GM12878 (cell line): ENCODE results near the gene ARHGEF37. TPM values are rescaled to one million over a fixed set of nuclear protein-coding genes. Genes with fewer than 3 reads are reported as not detected.

Source experiments
- ATAC-seq: fragments of 200-7000 bp; cut with Tn5 transposase; 3 replicates; pipeline ENCODE4 v1.9.1; 2020; ENCODE audit warnings: mild to moderate bottlenecking, moderate library complexity
- BruUV-seq: library from RNA; stranded (reverse); fragments of 400-500 nt; replicated peaks from 2 replicates; lab custom pipeline; 2021; lab: Mats Ljungman, UMichigan
- CTCF ChIA-PET: fragments of 300-600 bp; sonication (Branson Sonifier 250); formaldehyde crosslinking; extraction: SDS; loops from one replicate; lab custom pipeline; 2021; ENCODE audit warnings: inconsistent platforms; lab: Yijun Ruan, JAX
- POLR2A ChIA-PET: fragments of 350-600 bp; formaldehyde crosslinking; extraction: SDS; loops from one replicate; lab custom pipeline; 2021; ENCODE audit warnings: inconsistent platforms; lab: Charles Lee
- RAD21 ChIA-PET: fragments of 300-600 bp; sonication (Branson Sonifier 250); formaldehyde crosslinking; loops from one replicate; lab custom pipeline; 2023; ENCODE audit warnings: antibody characterized with exemption; ENCODE audit not compliant: unreplicated experiment; lab: Charles Lee
- SMC1A ChIA-PET: fragments of 300-600 bp; sonication (Branson Sonifier 250); formaldehyde crosslinking; loops from one replicate; lab custom pipeline; 2023; ENCODE audit not compliant: unreplicated experiment, uncharacterized antibody; lab: Charles Lee
- DNase-seq: peaks from one replicate; pipeline ENCODE4 v3.0.0-alpha.2; 2011; ENCODE audit warnings: low read depth, low spot score
- FAIRE-seq: peaks from 3 replicates; lab custom pipeline; 2011; peaks lifted over from hg19 to GRCh38; lab: Jason Lieb, UNC
- H2AFZ ChIP-seq: 2 replicates; pipeline ENCODE4 v1.6.0; 2011; ENCODE audit warnings: low read depth, low read length, control low read depth; ENCODE audit not compliant: control insufficient read depth
- H3K27ac ChIP-seq: 2 replicates; pipeline ENCODE4 v1.5.1; 2011; ENCODE audit warnings: control low read depth; ENCODE audit not compliant: control insufficient read depth, insufficient read depth
- H3K27me3 ChIP-seq, 2 experiments: replicated peaks in 1 of 2; 2 replicates each; pipeline versions ENCODE4 v1.6.0 to v1.6.1; 2011; ENCODE audit warnings: low read length in 1 of 2; ENCODE audit not compliant: control insufficient read depth in 2 of 2, insufficient read depth in 2 of 2
- H3K36me3 ChIP-seq, 2 experiments: 2 replicates each; pipeline ENCODE4 v1.5.1; 2011; ENCODE audit warnings: low read length in 1 of 2; ENCODE audit not compliant: control insufficient read depth in 2 of 2, insufficient read depth in 2 of 2
- H3K4me1 ChIP-seq: 2 replicates; pipeline ENCODE4 v1.6.1; 2011; ENCODE audit warnings: mild to moderate bottlenecking, low read length, moderate library complexity, mixed read lengths; ENCODE audit not compliant: control insufficient read depth, insufficient read depth
- H3K4me2 ChIP-seq: 2 replicates; pipeline ENCODE4 v1.6.0; 2011; ENCODE audit warnings: control low read depth; ENCODE audit not compliant: control insufficient read depth, insufficient read depth
- H3K4me3 ChIP-seq: fragments of 200-600 bp; sonication (generic); 2 replicates; pipeline ENCODE4 v1.5.1; 2016
- H3K79me2 ChIP-seq: 2 replicates; pipeline ENCODE4 v1.6.0; 2011; ENCODE audit warnings: low read length; ENCODE audit not compliant: control insufficient read depth, insufficient read depth
- H3K9ac ChIP-seq: 2 replicates; pipeline ENCODE4 v1.8.0; 2011; ENCODE audit warnings: low read length, control low read depth, mixed read lengths; ENCODE audit not compliant: control insufficient read depth, insufficient read depth
- H3K9me3 ChIP-seq: replicated peaks from 3 replicates; pipeline ENCODE4 v1.5.1; 2011; ENCODE audit warnings: mild to moderate bottlenecking, low read length; ENCODE audit not compliant: control insufficient read depth, insufficient read depth
- H4K20me1 ChIP-seq: 2 replicates; pipeline ENCODE4 v1.6.0; 2011; ENCODE audit not compliant: control insufficient read depth, insufficient read depth
- IRF5 ChIP-seq: fragments of 450-650 bp; IDR thresholded peaks from 2 replicates; pipeline ENCODE4 v1.6.1; 2017; ENCODE audit warnings: borderline replicate concordance
- MEF2A ChIP-seq: IDR thresholded peaks from 2 replicates; pipeline ENCODE4 v1.6.1; 2011; ENCODE audit warnings: low read depth, mild to moderate bottlenecking, low read length, moderate library complexity; ENCODE audit not compliant: insufficient read depth
- MTA2 ChIP-seq: fragments of 450-650 bp; IDR thresholded peaks from 2 replicates; pipeline ENCODE4 v1.6.1; 2016; ENCODE audit warnings: low read depth, mild to moderate bottlenecking, moderate library complexity
- NR2C1 ChIP-seq: fragments of 450-650 bp; IDR thresholded peaks from 2 replicates; pipeline ENCODE4 v1.6.1; 2017; ENCODE audit warnings: antibody characterized with exemption, mild to moderate bottlenecking, moderate library complexity
- RBBP5 ChIP-seq: fragments of 200-600 bp; sonication (generic); conservative IDR thresholded peaks from 2 replicates; pipeline ENCODE4 v1.6.1; 2016
- TAF1 ChIP-seq: IDR thresholded peaks from 2 replicates; pipeline ENCODE4 v1.6.1; 2011; ENCODE audit warnings: mild to moderate bottlenecking, low read depth, low read length, borderline replicate concordance
- WGBS: methylation state at CpG from one replicate; pipeline ENCODE4 v1.1.6; 2016; ENCODE audit warnings: low lambda C conversion rate; ENCODE audit not compliant: insufficient replicate concordance, insufficient coverage; ENCODE audit errors: missing lambda C conversion rate; 5-methylcytosine and 5-hydroxymethylcytosine counted together
- in situ Hi-C: fragments of 300-500 bp; cut with MboI; formaldehyde crosslinking; loops from 9 replicates; pipeline ENCODE4 v1.14.3; 2018; ENCODE audit warnings: mixed read lengths
- intact Hi-C: fragments of 100-400 bp; cut with micrococcal nuclease; formaldehyde crosslinking; loops from one replicate; pipeline ENCODE4 v1.14.2; 2022; ENCODE audit not compliant: unreplicated experiment
- polyA plus RNA-seq, 11 experiments: library from polyadenylated mRNA; depleted of rRNA in 4 of 11; unstranded in 6 of 11; stranded (reverse) in 5 of 11; fragments of >200 nt; fragmentation: Nextera tagmentation in 4 of 11; fragmentation: Illumina TruSeq in 1 of 11; extraction: Ambion mirVana in 4 of 11; extraction: Trizol in 1 of 11; gene quantifications; 1 replicate in 1 of 11; 2 replicates in 10 of 11; pipeline versions ENCODE4 v1.2.1 to v1.2.3, GENCODE V29; 2011 to 2016; ENCODE audit warnings: inconsistent platforms in 2 of 11, missing spikeins in 2 of 11, low read depth in 1 of 11
- total RNA-seq, 4 experiments: library from RNA; depleted of rRNA in 3 of 4; stranded (reverse); fragments of >200 nt in 3 of 4; fragmentation: Illumina TruSeq in 1 of 4; extraction: Trizol in 1 of 4; gene quantifications; 2 replicates each; pipeline versions ENCODE4 v1.2.1 to v1.2.3, GENCODE V29; 2013 to 2021
- TF ChIP-seq, protein P1 (sequence below): fragments of 450-650 bp; IDR thresholded peaks from 2 replicates; pipeline ENCODE4 v1.6.1; 2017; ENCODE audit warnings: antibody characterized with exemption, mild to moderate bottlenecking, moderate library complexity
- TF ChIP-seq, protein P2 (sequence below): fragments of 450-650 bp; IDR thresholded peaks from 2 replicates; pipeline ENCODE4 v1.6.1; 2016; ENCODE audit warnings: mild to moderate bottlenecking
- TF ChIP-seq, protein P3 (sequence below): IDR thresholded peaks from 2 replicates; pipeline ENCODE4 v1.6.1; 2012; ENCODE audit warnings: low read depth, low read length, improper control_type of control experiment

Gene ARHGEF37
- total and polyA plus RNA-seq, 10 of the 15 experiments (the other 5 are each of a cell fraction or from before 2014, with no cell fraction given): 0.16 to 1.1 (median 0.63) TPM

DNA sequence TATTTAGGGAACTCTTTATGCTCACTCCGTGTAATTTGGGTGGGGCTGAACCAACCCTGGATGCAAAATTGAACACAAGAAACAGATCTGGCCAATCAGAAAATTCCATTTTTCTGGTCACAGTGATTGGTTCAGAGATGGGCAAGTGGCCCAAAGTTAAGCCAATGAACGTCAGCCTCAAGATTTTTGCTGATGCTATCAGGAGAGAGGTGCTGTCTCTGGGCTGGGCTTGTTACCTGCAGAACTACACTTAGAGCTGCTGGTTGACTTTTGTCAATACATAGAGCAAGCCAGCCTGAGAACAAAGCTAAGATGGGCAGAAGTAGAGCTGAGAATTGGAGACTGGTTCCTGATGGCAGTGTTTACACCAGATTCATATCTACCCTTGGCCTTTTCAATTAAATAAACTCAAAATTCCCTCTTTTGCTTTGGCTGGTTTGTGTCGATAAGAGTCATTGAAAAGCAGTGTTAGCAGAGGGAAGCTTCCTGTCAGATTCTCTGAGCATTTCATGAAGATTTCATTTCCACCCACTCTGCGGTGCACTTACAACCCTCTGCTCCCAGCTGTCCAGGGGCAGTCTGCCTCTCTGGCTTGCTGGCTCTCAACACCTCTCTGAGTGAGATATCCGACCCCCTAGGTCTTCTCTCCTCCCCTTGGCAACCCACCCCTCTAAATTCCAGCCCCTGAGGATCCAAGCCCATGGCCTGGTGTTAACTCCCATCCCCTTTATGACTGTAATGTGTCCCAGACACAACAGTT lies 84.3 kb downstream of the ARHGEF37 start:
- no peak overlapping the region for H3K4me2 ChIP-seq
- no peaks in the 10 kb centered on the region for H3K4me1 ChIP-seq
- H2AFZ ChIP-seq: no peak overlapping the region
- no peak overlapping the region for H3K4me3 ChIP-seq
- no TSS peak for BruUV-seq
- ATAC-seq (no peak), DNase-seq (no peak), FAIRE-seq (no peak)
- H3K9me3 ChIP-seq: peaks cover 5% of the 10 kb centered on the region; the same call in 2 of the 3 replicates
- H3K9ac ChIP-seq: no peak overlapping the region
- H3K36me3 ChIP-seq: no peaks in the 10 kb centered on the region
- RAD21 ChIA-PET: interaction anchor here (0.8 to 6.5 kb wide), 6 partner anchors 9 to 169 kb away, joined by 3 to 91 read pairs (median 20); no protein-coding TSS in a partner anchor
- no peaks in the 10 kb centered on the region; a peak in 1 of 4 replicates for H3K27me3 ChIP-seq
- in situ Hi-C loops (no loop called here), intact Hi-C loops (loop anchor here (2.0 to 5.0 kb wide), 2 partner anchors 65 to 112 kb away; partner anchors contain the start of gene PPARGC1B)
- no peak overlapping the region for H3K27ac ChIP-seq
- CTCF ChIA-PET: interaction anchor here (1.1 to 13.8 kb wide), 18 partner anchors 8 to 325 kb away, joined by 3 to 349 read pairs (median 15); partner anchors contain the start of gene PPARGC1B
- TF ChIP-seq RBBP5: no peak
- TF ChIP-seq, protein P1, sequence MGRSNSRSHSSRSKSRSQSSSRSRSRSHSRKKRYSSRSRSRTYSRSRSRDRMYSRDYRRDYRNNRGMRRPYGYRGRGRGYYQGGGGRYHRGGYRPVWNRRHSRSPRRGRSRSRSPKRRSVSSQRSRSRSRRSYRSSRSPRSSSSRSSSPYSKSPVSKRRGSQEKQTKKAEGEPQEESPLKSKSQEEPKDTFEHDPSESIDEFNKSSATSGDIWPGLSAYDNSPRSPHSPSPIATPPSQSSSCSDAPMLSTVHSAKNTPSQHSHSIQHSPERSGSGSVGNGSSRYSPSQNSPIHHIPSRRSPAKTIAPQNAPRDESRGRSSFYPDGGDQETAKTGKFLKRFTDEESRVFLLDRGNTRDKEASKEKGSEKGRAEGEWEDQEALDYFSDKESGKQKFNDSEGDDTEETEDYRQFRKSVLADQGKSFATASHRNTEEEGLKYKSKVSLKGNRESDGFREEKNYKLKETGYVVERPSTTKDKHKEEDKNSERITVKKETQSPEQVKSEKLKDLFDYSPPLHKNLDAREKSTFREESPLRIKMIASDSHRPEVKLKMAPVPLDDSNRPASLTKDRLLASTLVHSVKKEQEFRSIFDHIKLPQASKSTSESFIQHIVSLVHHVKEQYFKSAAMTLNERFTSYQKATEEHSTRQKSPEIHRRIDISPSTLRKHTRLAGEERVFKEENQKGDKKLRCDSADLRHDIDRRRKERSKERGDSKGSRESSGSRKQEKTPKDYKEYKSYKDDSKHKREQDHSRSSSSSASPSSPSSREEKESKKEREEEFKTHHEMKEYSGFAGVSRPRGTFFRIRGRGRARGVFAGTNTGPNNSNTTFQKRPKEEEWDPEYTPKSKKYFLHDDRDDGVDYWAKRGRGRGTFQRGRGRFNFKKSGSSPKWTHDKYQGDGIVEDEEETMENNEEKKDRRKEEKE: no peak
- TF ChIP-seq IRF5: no peak
- no peak for TF ChIP-seq TAF1
- no peak for TF ChIP-seq MEF2A
- no peak for TF ChIP-seq MTA2
- no peak for TF ChIP-seq NR2C1
- TF ChIP-seq, protein P2, sequence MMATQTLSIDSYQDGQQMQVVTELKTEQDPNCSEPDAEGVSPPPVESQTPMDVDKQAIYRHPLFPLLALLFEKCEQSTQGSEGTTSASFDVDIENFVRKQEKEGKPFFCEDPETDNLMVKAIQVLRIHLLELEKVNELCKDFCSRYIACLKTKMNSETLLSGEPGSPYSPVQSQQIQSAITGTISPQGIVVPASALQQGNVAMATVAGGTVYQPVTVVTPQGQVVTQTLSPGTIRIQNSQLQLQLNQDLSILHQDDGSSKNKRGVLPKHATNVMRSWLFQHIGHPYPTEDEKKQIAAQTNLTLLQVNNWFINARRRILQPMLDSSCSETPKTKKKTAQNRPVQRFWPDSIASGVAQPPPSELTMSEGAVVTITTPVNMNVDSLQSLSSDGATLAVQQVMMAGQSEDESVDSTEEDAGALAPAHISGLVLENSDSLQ: no peak
- TF ChIP-seq, protein P3, sequence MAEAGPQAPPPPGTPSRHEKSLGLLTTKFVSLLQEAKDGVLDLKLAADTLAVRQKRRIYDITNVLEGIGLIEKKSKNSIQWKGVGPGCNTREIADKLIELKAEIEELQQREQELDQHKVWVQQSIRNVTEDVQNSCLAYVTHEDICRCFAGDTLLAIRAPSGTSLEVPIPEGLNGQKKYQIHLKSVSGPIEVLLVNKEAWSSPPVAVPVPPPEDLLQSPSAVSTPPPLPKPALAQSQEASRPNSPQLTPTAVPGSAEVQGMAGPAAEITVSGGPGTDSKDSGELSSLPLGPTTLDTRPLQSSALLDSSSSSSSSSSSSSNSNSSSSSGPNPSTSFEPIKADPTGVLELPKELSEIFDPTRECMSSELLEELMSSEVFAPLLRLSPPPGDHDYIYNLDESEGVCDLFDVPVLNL: no peak
- no peaks in the 10 kb centered on the region for H4K20me1 ChIP-seq
- 48% methylated on average over 5 of the region's 5 CpGs for WGBS
- H3K79me2 ChIP-seq: no peaks in the 10 kb centered on the region
- POLR2A ChIA-PET: interaction anchor here (0.8 to 3.2 kb wide), 4 partner anchors 9 to 165 kb away, joined by 3 to 18 read pairs (median 10); no protein-coding TSS in a partner anchor
- SMC1A ChIA-PET: interaction anchor here (1.0 to 13.2 kb wide), 16 partner anchors 12 to 296 kb away, joined by 3 to 210 read pairs (median 7); partner anchors contain the start of gene PPARGC1B
